Stimulated activated CD8-positive, alpha-beta memory T cell treated with anti-CD3 and anti-CD28 coated beads, Interleukin-7, amount 100 ng/mL, for 24 hours (primary cell): Measurements from ENCODE around the gene GDPD5.

ENCODE experiments used
- DNase-seq: peaks from one replicate; pipeline ENCODE4 v3.0.0-alpha.2; 2020; ENCODE audit warnings: low read depth

The GDPD5 gene

DNA sequence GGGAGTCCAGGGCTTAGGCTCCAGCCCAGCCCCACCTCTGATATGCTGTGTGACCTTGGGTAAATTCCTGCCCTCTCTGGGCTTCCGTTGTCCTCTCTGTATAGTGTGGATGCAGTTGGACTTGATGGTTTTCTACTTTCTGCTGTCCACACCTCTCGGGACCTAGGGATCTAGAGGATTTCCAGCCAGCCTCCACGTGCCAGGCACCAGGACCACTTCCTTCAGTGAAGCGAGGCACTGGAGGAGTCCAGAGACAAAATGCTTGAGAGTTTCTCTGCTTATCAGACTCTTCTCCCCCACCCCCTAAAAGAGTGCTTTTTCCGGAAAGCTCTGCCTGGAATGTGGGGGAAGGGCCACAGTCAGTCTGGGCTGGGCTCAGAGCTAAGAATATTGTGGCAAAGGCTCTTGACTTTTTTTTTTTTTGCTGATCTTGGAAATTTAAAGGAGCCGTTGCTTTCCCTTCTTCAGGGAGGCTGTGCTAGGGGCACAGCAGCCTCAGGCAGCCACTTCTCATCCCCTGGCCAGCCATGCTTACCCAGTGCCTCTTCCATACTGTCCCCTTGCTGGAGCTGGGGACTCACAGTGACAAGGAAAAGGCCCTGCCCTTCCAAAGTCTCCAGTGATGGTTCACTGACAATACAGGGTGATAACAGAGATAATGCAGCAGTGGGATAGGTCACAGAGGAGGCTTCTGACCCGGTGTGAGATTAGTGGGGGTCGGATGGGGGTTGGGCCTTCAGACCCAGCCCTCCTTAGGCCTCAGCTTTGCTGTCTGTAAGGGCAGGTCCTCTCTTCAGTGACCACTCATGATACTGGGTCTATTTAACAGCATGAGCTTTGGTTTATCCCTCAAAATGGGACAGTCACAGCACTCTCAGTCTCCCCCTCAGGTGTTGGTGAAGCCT lies 33.5 kb upstream of the GDPD5 start:
- DNase-seq, result no peak

DNA sequence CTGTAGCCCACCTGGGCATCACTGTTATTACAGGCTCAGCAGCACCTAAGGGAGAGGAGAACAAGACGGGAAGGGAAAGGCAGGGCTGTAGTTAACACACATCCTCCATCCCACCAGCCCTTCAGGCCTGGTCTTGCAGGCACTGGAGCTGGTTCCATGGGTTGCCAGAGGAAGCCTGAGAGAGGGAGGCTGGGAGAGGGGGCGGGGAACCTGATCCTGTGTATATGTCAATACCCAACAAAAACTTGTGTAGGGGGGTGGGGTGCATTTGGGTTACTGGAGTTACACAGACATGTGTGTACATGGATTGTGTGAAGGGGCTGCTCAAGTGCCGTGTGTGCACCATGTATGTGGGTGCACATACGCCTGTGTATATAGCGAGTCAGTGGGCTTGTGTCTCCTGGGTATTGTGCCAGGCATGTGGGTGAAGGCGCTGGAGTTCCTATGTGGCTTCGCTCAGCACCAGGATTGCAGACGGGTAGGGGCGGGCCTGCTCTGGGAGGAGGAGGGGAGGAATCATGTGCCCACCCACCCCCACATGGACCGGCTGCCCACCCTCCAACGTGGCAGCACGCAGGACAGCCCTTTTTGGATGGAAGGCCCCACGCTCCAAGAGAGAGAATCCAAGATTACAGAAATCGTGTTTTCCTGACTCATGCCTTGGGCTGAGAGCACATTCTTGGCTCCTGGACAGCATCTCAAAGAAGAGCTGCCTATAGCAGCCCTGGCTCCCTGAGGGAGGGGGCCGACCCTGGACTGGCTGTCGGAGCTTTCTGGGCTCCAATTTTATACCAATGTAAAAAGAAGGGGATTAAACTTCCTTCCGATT lies 32.1 kb upstream of the GDPD5 start:
- DNase-seq, result no peak

DNA sequence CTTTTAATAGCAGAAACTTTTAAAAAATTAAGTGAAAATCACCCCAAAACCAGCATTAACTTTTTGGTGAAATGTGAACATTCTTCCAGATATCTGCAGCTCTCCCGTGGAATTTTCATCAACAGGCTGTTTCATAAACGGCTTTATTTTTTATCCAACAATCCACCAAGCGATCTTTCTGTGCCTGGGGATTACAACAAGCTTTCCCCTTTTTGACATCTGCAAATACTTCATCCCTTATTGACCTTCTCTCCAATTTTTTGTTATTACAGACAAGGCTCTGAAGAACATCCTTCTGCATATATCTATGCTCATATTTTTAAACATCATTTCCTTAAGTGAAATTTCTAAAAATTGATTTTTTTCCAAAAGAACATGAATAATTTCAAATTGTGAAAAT lies 30.5 kb upstream of the GDPD5 start:
- no peak for DNase-seq

DNA sequence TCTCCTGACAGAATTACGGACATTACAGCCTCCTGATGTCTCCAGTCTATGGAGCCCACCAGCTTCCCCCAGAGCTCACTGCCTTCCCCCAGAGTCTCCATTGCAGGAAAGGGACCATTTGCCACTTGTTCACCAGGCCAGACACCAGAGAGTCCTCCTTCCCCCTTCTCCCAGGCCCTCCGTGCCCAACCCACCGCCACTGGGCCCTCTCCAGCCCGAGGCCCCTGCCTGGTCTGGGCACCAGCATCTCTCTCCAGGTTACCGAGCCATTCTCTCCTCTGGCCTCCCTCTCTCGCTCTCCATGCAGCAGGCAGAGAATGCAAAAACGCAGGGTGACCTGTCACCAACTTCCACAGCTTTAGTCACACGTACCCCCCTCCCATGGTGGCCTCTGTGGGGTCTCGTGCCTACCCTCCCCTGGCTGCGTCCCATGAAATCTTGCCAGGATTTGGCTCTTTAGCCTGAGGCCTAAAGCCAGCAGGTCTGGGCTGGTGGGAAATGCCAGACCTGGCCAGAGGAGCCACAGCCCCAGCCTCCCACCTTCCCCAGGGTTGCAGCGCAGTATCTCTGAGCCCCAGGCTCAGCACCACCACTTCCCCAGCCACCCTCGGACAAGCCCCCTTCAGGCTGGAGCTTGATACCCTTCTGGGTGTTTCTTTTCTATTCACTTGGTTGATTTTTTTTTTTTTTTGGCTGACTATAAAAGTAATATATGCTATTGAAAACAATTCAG lies 29.5 kb upstream of the GDPD5 start:
- DNase-seq, result no peak

DNA sequence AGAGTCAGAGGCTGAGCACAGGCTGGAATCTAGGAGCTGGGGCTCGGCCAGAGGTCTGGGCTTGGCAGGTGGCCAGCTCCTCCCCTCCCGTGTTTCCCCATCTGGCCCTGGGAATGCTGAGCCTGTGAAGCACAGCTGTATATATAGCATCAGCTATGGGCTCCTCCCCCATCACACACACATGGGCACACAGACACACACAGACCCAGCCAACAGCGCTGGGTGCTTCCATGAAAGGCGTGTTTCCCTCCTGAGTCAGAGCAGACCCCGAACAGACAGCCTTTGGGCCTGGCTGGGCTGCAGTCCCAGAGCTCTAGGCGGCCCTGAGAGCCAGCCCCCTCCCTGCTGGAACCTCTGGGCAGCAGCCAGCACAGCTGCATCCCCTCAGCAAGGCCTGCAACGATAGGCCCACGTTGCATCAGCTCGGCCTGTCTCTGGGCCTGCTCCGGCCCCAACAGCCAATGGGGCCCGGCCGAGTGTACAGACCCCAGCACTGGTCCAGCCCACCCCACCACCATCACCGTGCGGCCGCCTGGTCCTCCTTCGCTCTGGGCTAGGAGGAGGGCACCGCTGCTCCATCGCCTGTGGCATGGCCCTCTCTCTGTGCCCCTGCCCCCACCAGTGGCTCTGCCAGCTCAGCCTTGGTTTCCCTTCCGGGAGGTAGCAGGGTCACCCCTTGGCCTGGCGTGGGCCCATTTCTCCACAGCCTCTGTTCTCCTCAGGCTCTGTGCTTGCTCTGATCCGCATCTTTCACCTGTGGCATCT lies 28.7 kb upstream of the GDPD5 start:
- DNase-seq, result no peak

DNA sequence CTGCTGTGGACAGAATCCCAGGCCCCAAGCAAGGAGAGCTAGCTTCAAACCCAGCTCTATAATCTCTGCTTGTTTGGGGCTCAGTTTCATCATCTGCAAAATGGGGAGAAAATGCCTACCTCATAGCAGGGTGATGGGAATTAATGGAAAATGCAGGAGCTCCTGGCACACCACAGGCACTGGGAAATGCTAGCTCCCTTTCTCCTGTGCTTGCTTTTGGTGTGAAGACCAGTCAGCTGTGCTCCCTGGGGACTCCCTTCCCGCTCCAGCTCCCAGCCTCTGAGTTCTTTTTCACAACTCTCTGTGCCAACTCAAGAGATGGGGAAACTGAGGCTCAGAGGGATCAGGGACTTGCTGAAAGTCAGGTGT lies 28.1 kb upstream of the GDPD5 start:
- no peak for DNase-seq

DNA sequence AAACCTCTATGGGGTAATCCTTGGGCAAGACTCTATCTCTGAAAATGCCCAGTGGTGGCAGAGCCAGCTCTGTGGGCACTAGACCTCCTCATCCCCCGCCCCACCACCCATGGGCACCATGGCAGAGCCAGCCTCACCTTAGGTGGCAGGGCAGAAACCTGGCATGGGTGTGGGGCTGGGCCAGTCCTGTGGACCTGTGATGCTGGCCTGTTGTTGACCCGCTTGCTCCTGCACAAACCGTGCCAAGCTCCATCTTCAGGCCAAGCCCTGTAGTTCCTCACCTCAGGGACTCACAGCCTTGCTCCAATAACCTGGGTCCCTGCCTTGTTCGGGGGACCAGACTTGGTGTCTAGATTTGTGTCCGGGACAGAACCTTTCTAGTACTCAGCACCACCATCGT lies 27.4 kb upstream of the GDPD5 start:
- no peak for DNase-seq

DNA sequence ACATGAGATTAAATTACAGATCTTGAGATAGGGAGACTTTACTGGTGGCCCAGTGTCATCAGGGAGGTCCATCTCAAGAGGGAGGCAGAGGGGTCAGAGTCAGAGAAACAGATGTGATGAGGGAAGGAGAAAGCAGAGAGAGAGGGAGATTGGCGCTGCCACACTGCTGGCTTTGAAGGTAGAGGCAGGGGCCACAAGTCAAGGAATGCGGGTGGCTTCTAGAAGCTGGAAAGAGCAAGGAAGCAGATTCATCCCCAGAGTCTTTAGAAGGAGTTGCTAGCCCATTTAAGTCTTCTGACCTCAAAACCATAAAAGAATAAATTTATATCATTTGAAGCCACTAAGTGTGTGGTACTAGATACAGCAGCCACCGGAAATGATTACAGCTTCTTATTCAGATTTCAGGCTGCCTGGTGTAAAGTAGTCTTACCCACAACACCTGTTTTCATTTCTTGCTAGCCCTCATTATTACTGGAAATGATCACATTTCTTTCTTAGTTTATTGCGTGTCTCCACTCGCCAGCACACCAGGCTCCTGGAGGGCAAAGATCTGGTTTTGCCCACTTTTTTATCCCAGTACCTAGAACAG lies 23.7 kb upstream of the GDPD5 start:
- DNase-seq, result no peak

DNA sequence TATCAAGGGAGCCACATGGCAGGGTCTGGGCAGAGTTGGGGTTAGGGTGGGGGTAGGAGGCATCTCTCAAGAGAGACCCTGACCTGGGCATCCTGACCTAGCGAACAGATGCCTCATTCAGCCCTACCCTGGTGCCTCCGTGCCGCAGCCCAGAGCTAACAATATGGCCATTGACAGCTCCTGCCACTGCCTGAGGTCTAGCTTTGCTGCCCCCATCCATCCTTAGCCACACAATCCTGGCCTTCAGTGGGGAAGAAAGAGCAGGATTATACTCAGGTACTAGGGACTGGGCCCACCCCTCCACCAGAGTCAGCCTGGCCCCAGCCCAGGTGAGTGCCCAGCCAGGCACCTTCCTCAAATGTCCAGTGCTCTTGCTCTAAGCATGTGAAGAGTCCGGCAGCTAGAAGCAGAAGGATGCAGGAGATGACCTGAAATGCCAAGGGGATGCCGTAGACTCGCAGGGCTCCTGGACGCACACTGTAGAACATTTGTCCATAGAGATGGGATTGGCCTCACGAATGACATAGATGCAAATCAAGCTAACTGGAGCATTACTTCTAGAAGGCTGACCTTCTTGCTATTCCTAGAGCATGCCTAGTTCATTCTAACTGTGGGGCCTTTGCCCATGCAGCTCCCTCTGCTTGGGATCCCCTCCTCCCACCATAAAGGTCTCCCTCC lies 23.0 kb upstream of the GDPD5 start:
- DNase-seq, result no peak

DNA sequence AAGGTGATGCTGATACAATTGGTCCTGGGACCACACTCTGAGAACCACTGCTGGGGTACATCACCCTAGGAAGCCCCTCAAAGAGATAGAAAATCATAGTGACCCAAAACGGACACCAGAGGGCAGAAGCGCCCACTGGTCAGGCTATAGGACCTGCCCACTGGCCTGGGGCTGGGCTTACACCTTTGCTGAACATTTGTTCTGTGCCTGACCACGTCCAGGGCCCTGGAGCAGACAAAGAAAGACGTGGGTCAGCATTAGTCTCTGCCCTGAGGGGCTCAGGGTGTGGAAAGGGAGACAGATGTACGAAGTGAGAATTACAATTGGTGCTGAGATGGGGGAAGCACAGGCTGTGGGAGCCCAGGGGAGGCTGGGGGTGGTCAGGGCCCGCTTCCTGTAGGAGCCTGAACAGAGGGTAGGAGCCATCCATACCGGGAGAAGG lies 21.9 kb upstream of the GDPD5 start:
- DNase-seq, result no peak

DNA sequence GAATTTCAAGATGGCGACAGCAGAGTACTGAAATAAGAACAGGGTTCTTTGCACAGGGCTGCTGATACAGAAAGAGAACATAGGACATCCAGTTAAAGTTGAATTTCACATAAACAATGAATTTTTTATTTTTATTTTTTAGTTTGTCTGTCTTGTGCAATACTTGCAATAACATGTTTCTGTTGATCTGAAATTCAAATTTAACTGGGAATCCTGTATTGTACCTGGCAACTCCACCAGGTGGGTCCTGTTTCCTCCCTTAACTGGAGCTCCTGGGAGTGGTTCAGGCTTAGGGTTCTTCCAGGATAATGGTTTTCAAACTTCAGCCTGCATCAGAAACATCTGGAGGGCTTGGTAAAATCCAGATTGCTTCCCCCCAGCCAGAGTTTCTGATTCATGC lies 21.4 kb upstream of the GDPD5 start:
- DNase-seq, result no peak

DNA sequence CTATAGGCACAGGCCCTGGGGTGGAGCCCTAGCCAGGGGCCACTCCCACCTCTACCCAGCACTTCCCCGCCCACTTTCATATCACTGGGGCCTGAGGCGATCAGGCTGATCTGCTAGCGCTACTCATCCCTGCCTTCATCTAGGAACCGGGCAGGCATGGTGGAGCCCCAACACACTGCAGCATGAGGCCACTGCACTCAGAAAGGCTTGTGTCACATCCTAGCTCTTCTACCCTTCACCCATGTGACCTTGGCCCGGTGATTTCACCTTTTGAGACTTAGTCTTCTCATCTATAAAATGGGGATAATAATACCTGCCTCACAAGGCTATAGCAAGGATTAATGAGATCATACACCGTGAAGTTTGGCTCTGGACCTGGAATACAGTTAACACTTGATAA lies 18.1 kb upstream of the GDPD5 start:
- DNase-seq, result no peak

DNA sequence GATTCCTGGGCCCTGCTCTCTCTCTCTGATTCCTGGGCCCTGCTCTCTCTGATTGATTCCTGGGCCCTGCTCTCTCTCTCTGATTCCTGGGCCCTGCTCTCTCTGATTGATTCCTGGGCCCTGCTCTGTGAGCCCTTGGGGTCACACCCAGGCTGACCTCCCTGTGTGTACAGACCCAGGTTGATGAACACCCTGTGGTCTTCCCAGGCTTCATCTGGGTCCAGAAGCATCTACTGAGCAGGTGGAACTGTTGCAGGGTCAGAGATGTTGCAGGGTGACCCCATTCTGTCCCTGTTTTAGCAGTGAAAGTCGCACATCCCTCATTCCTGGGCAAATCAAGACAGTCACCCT lies 16.3 kb upstream of the GDPD5 start:
- no peak for DNase-seq

DNA sequence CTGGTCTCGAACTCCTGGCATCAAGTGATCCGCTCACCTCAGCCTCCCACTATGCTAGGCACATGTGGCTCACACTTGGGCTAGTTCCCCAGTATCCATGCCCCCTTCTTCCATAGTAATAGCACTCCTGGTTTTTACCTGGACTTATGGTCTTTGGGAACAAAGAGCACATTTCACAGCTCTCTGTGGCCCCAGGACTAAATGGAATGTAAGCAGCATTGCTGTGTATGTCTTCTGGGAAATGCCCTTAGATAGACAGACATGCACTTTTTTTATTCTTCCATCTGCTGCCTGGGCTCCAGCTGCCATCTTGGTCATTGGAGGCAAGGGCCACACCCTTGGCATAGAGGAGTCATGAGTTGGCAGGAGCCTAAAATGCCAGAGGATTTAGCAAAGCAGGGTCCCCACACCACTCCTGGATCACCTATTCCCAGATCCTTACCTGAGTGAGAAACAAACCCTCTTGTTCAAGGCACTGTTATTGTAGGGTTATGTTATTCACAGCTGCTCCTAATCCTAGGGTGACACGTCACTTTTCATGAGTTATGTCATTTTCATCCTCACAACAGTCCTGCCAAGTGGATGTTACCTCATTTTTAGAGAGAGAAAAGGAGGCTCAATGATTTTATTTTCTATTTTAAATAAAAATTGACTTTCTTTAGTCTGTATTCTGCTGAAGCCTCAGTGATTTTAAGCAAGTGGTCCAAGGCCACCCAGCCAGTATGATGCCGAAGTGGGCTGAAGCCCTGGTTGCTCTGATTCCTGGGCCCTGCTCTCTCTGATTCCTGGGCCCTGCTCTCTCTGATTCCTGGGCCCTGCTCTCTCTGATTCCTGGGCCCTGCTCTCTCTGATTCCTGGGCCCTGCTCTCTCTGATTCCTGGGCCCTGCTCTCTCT lies 15.7 kb upstream of the GDPD5 start:
- DNase-seq, result no peak

DNA sequence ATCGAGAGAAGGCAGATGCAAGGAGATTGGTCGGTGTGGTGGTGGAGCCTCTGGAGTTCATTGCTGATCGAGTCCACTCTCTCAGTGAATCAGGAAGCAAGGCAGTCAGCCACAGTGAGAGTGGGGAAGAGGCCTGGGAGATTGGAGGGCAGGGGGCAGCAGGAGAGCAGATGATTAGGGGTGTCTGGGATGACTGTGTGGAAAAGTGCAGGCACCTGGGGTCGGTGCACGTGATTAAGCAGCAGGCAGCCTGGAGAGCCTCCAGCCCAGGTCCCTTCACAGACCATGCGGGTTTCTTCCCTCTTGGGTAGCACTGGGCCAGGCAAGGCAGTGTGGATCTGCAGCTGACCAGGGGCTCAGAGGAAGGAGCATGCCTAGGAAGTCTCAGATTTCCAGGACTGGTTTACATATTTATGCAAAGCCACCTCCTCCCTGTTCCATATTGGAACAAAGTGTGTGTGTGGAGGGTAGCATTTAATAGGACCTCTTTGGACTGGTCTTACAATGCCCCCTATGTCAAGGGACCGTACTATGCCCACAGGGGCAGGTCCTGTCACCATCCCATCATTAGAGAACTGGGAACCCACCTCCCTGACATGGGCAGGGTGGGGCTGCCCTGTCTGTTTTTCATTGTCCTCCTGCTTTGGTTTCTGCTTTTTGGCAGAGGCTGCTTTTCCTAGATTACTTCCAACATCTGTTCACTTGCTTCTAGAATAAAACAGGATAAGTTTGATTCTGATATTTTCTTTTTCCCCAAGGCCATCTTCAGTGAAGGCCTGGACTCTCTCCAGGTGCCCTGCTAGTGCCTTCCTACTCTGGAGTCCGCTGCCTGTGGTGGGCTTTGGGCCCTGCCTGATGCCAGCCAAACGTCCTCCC lies 14.0 kb upstream of the GDPD5 start:
- DNase-seq, result no peak

DNA sequence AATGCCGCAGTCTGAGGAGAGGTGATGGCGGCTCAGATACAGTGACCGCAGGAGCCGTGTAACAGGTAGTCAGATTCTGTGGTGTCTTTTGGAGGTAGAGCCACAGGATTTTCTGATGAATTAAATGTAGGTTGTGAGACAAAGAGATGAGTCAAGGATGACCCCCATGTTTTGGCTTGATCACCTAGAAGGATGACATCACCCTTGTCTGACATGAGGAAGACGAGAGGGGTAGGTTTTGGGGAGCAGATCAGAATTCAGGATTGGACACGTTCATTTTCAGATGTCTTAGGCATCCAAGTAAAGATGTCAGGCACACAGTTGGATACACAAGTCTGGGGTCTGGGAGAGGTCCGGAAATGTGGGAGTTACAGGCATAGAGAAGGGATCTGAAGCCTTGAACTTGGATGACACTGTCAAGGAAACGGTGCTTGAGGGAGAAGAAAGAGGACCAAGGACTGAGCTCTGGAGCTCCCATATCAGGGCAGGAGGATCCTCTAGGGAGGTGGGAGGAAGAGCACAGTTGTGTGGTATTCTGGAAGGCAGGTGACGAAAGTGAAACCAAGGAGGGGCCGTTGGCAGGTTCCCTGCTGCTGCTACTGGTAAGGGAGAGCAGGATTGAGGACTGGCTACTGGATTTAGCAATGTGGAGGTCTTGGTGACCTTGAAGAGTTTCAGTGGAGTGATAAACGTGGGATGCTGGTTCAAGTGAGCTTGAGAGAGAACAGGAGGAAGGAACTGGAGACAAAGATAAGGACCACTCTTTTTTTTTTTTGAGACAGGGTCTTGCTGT lies 12.6 kb upstream of the GDPD5 start:
- DNase-seq, result no peak

DNA sequence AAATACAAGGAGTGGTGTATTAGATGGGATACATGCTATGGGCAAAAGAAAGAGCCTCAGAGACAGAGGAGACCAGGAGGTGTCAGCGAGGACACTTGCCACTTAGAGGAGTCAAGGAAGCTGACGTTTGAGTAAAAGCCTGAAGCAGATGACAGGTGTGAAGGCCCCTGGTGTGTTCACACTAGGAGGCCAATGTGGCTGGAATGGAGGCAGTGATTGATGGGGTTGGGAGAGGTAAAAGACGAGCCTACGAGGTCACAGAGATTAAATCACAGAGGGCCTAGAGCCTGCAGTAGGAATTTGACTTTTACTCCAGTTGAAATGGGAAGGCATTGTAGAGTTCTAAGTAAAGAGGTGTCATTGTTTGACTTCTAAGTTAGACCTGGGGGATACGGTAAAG lies 12.0 kb upstream of the GDPD5 start:
- no peak for DNase-seq
